Hematopoietic multipotent progenitor cell (in vitro differentiated cells): ENCODE data around the gene DMRTB1. TPM values are rescaled to one million over a fixed set of nuclear protein-coding genes. Genes with fewer than 3 reads are reported as not detected.
"Not testable (repeated sequence)": the region's sequence is repeated elsewhere in the genome, so short reads cannot be mapped to it uniquely, and the experiment has no call there.

Experiments used
- DNase-seq, 3 donors: peaks; one replicate each; pipeline ENCODE4 v3.0.0-alpha.2; 2011 to 2015; ENCODE audit warnings: low read depth in 2 of 3, low spot score in 2 of 3
- total RNA-seq: library from RNA; depleted of rRNA; stranded (reverse); fragments of >200 nt; gene quantifications from one replicate; pipeline ENCODE4 v1.2.3, GENCODE V29; 2012

DMRTB1 gene
- total RNA-seq, 1 donor, result not detected

DNA sequence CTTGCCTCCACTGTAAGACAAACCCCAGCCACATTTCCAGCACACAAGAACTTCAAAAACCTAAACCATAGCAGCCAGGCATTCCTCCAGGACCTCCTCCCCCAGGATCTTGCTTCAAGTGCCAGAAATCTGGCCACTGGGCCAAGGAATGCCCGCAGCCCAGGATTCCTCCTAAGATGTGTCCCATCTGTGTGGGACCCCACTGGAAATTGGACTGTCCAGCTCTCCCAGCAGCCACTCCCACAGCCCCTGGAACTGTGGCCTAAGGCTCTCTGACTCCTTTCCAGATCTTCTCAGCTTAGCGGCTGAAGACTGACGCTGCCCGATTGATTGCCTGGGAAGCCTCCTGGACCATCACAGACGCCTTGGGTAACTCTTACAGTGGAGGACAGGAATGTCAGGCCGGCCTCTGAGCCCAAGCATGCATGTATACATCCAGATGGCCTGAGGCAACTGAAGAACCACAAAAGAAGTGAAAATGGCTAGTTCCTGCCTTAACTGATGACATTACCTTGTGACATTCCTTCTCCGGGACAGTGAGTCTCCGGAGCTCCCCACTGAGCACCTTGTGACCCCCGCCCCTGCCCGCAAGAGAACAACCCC is 24.7 kb upstream of the DMRTB1 start:
- DNase-seq, result not testable (repeated sequence)

DNA sequence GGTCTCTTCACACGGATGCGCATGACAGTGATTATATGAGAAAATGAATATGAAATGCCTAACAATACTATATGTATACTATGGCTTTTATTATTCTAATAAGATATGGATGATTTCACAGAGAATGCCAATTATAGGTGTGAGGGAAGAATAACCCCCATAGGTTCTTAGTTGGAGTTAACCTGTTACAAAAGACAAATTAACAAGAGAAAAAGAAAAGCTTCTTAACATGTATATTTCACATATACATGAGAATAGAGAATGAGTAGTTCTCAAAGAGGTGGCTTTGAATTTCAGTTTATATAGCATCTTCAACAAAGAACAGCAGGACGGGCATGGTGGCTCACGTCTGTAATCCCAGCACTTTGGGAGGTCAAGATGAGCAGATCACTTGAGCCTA is 24.0 kb upstream of the DMRTB1 start:
- DNase-seq, result no peak

DNA sequence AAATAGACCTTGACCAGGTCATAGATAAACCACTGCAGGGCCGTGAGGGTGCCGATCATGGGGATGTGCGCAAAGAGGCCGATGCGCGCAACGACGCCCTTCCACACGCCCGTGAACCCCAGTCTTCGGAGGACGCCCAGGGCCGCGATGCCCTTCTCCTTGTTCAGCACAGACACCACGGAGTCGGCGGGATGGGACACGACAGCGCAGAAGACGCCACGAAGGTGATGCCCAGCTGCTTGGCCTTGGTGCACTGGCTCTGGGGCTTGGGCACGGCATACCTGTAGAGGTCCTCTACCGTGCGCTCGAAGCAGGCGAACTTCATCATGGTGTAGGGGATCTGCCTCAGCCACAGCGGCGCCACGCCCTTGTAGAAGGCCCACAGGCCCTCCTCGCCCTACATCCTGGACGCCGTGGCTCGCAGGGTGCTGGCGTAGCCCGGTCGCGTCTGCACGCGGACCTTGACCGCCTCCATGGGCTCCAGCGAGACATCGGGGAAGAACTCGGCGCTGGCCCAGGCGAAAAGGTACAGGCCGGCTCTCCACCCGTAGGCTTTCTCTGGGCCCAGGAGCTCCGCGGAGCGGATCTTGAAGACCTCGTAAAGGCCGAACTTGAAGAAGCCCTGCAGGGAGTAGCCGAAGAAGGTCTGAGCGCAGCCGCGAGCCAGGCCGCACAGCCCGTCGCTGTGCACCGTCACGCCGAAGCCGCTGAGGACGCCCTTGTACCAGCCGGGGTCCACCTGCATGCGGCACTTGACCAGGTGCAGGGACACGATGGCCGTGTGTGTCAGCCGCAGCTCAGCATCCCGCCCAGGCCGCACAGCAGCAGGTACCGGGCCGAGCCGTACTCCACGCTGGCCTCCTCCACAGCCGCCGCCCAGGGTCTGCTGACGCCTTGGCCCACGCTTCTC is 20.5 kb upstream of the DMRTB1 start:
- no peak for DNase-seq

DNA sequence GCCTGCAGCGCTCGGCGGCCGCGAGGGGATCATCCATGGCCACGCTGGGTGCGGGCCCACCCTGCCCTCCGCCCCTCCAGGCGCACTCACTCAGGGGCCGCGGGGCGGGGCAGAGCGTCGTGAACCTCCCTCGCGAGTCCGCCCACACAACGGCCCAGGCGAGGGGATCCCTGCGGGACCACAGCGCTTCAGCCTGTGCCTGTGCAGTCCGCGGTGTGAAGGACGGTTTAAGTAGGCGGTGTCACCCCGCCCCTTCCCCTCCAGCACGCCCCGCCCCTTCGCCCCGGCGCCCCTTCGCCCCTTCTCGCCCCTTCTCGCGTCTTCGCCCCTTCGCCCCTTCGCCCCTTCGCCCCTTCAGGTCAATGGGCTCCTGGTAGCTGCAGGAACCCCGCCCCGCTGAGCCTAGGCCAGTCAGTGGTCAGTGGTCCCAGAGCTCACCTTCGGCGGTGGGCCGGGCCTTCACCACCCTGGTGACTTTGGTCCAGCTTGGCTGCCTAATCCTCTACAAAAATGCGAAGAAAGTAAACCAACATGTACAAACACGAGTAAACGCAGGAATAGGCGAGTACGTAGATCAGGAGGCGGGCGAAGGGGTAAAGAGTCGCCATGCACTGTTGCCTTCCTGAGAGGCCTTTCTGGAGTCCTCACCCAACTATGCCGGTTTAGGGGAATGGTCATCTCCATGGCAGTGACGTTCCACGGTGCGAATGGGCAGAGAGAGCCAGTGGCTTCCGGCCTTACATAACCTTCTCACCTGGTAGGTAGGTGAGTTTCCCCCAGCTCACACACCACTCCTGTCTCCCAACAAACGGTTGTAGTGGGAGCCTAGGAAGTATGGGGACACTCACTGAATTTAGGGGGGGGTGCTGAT is 19.6 kb upstream of the DMRTB1 start:
- no peak for DNase-seq

DNA sequence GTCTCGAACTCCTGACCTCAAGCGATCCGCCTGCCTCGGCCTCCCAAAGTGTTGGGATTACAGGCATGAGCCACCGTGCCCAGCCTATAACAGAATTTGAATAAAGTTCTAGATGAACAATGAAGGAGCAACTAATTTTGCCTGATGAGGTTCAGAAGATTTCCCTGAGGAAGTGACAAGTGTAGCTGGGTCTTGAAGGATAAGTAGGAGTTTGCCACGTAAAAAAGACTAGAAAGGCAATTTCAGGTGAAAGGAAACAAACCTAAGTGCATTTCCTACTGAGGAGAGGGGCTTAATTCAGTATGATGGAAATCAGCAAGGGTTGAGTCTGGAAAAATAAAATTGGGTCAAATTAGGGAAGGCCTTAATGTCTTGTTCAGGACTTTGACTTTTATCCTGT is 18.6 kb upstream of the DMRTB1 start:
- DNase-seq, result no peak

DNA sequence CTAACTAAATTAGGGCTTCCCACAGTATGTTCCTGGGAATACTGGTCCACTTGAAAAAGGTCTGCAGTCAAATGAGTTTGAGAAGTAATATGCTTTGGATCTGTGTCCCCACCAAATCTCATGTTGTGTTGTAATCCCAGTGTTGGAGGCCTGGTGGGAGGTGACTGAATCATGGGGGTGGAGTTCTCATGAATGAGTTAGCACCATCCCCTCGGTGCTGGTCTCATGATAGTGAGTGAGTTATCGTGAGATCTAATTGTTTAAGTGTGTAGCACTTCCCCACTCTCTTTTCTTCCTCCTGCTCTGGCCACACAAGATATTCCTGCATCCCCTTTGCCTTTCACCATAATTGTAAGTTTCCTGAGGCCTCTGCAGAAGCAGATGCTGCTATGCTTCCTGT is 16.9 kb upstream of the DMRTB1 start:
- peak in 2 of 3 donors; percentile 39 to 67 for DNase-seq

DNA sequence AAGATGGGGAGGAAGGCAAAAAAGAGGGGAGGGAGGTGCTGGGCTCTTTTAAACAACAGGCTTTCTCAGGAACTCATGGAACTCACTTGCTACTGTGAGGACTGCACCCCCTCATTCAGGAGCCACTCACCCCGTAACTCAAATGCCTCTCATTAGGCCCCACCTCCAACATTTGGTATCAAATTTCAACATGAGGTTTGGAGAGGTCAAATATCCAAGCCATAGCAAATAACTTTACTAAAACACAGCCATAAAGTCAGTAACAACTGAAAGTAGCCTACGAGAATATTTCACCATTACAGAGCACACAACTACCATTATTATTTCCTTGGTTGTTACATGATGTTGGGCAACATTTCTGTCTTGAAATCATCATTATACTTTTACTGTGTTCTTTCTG is 13.1 kb upstream of the DMRTB1 start:
- DNase-seq, result no peak

DNA sequence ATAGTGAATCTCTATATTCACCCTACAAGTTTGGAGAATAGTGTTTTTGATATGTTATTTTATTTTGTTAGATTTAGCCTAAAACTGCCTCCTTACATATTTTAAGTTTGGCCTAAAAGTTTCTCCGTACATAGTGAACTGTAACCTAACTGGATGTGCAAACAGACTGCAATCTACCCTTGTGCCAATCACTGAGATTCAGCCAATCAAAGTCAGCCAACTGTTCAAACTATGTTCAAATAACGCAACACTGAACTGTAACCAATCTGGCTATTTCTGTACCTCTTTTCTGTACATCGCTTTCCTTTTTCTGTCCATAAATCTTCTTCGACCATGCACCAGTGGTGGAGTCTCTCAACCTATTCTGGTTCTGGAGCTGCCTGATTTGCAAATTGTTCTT is 11.8 kb upstream of the DMRTB1 start:
- no peak for DNase-seq

DNA sequence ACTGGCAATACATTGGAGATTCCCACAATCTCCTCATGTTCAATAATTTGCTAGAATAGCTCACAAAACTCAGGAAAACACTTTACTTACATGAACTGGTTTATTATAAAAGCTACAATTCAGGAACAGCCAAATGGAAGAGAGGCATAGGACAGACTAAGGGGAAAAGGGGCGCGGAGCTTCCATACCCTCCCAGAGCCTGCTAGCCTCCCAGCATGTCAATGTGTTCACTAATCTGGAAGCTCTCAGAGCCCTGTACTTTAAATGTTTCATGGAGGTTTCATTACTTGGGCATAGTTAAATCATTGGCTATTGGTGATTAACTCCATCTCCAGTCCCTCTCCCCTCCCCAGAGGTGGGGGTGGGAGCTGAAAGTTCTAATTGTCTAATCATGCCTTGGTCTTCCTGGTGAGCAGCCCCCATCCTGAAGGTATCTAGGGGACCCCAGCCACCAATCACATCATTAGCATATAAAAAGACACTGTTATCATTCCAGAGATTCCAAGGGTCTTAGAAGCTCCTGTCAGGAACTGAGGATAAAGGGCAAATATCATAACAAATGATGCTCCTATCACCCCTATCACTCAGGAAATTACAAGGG is 10.9 kb upstream of the DMRTB1 start:
- DNase-seq, result no peak

DNA sequence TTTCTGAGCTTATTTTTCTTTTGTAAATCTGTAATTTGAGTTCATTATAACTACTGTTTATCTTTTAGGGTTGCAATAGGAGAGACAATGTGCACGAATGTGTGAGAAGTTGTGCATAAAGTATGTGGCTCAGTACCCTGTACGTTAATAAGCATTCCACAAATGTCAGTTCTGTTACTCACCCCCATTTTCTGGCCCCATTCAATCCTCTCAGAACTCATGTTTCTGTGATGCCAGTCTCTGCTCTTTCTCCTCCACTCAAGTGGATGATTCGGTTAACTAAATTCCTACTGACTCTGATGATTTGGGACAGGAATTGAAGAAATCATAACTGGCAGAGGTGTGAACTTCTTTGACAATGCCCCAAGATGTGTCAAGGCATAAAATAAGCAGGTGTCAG is 10.2 kb upstream of the DMRTB1 start:
- DNase-seq, result no peak

DNA sequence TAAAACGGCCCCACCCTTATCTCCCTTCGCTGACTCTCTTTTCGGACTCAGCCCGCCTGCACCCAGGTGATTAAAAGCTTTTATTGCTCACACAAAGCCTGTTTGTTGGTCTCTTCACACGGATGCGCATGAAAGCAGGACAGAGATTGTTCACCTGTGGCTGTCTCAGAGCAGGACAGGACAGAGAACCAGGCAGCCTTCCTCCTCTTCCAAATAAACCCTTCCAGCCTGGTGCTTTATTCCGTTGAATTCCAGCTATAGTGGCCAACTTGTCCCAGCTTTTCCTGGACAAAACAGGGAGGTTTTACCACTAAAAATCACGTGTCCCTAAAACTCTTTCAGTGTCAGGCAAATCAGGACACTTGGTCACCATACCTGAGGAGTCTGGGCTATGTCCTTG is 9.5 kb upstream of the DMRTB1 start:
- DNase-seq, result no peak

DNA sequence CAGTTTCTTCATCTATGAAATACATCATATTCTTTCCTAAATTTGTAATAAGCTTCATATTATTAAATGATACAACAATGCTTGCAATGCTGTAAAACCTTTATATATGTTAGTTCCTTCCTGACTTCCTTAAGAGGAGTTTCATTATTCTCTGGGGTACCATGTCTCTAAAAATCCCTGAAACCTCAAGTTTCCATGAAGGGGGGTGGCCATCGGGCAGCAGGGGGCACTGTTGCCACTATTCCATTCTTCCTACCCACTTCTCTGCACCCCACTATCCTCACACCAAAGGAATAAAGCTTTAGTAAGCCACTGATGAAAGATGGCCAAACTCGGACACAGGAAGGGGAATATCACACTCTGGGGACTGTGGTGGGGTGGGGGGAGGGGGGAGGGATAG is 9.0 kb upstream of the DMRTB1 start:
- peak in 1 of 3 donors; percentile 34 for DNase-seq

DNA sequence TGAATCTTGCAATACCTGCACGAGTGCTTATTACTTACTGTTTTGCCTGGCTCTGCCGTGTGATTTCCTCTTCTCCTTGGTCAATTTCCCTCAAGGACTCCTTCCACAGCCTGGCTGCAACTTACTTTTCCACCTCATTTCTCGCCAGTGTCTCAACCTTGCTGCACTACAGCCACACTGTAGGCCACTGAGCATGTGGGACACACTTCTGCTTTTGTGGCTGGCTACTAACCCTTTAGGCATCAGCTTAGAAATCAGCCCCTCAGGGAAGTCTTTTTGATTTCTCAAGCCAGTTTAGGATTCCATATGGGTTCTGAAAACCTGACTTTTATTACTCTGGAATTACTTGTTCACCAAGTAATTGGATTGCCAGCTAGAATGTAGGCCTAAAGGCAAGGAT is 5.2 kb upstream of the DMRTB1 start:
- peak in 1 of 3 donors; percentile 36 for DNase-seq

DNA sequence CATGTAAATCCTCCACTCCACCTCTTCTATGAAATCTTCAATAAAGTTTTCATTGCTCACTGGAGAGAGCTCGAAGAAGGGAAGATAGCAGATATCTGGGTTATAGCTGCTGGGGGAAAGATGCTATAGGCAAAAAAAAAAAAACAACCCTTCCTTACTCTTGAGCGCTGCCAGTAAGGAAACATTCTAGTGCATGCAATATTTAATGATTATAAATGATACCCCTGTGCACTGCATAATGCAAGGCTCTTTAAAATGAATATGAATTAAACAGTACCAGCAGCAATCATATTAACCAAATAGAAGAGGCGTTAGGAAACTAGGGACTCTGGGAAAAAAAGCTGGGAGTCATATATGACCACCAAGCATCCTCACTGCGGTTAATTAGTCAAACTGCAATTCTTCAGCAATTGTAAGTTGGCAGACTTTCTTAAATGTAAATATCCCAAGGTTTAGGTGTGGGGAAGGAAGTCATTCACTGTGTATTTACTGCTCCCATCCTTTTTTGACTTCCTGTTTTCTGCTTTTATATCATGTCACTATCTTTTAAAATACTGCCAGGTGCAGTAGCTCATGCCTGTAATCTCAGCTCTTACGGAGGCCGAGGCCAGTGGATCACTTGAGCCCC is 3.7 kb upstream of the DMRTB1 start:
- DNase-seq, result no peak

DNA sequence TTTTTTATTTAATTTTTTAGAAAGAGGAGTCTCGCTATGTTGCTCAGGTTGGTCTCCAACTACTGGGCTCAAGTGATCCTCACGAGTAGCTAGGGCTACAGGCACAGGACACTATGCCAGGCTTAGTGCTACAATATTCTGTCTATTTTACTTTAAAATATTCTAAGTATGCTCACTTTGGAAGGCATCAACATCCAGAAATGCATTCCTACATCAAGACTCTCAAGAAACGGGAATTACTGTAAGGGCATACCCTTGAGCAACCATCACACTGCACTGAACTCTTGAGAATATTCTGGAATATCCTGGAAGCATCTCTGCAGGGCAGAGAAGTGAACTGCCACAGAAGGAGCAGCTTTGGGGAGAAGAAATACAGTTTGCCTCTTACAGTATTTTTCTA is 565 bp upstream of the DMRTB1 start:
- no peak for DNase-seq

DNA sequence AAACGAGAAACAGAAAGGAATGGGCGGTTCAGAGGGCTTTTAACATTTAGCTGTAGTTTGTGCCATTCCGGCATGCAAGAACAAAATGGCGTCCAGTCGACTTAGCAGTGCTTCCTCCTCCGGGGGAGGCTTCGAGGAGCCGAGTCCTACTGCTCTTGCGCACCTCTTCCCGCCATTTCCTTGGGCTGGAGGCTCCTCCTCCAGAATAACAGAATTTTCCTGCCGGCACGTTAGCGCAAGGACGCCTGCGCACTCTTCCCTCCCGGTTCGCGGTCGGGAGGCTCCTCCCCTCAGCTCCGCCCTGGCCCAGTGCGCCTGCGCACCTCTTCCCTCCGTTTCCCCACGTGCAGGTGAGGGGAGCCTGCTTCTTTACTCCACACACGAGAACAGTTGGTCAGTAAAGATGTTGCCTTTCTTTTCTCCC is 1.0 kb downstream of the DMRTB1 start:
- no peak for DNase-seq

DNA sequence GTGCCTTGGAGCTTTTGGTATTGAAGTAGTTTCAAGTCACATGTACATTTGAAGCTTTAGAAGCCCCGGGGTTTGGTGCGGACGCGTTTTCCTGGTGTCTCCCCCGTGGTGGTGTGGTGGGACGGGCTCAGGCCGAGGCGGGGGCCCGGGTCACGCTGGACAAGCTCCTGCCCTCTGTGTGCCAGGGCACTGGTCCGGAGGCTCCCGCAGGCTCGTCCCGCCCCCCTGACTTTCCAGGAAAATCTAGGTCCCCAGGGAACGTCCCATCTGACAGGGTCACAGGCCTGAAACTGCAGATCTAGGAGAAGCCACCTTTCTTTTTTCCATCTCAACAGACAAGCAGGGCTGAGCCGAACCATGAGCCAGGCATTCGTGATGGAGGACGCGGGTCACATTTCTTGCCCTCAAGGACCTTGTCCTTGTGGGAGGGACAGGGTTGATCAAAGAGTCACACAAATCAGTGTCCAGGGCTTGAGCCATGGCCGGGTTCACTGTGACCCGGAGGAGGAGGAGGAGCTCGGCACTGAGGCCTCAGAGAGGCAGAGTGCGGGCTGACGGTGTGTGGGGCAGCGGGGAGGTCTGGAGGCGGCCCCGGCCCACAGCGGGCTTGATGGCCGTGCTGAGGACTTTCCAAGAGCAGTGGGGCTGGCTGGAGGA is 1.6 kb downstream of the DMRTB1 start:
- no peak for DNase-seq

DNA sequence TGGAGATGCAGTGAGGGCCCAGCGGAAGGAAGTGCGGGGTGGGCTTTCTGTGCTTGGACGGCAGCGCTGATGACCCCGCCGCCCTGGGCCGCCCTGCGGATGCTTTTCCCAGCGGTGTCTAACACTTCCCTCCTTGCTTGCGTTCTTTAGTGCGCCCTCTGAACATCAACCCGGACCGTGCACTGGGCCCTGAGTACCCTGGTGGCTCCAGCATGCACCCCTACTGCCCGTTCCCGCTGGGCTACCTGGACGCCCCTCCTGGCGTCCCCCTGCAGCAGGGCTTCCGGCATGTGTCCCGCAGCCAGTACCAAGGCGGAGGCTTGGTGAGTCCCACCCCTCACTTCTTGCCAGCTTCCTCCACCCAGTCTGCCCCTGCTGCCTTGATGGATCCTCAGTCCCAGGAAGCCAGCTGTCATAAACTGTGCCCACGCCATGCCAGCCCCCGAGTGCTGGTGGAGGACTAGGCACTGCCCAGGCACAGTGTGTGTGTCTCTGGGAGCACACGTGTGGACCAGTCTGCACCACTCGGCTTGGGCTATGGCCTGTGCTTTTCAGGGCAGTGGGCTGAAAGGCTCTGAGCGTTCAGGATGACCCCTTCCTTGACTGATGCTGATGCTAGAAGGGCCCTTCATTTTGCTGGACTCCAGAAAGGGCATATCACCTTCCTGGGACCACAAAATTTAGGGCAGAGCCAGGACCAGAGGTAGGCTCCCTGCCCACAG is 2.3 kb downstream of the DMRTB1 start:
- DNase-seq, result no peak

DNA sequence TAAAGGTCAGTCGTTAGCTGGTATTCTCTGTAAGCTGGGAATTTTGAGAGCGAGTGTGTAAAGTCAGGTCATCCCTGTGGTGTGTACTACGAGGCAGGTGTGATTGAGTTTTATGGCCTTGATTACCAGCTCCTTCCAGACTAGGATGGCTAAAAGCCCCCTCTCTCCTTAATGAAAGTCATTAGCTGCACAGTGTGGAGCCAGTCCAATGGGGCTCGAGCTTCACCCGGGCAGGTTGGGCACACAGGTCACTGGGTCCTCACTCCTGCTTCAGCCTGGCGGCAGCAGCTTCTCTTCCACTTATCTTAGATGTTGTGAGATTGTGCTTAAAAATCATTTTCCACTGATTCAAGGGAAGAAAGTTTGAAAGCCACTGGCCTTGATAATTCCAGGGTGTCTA is 3.0 kb downstream of the DMRTB1 start:
- DNase-seq, result no peak
